HG03354 (cell line): ENCODE data around the gene STX16.

Experiments used
- ATAC-seq: cut with Tn5 transposase; IDR thresholded peaks from one replicate; pipeline ENCODE4 v1.9.1; 2021; ENCODE audit warnings: mild to moderate bottlenecking; ENCODE audit not compliant: unreplicated experiment, poor library complexity, severe bottlenecking

Gene STX16

GRCh38 chr20:58650181-58650775 lies 805 bp upstream of the STX16 start:
- ATAC-seq: peak; percentile 26

GRCh38 chr20:58651559-58651945 lies 469 bp downstream of the STX16 start:
- ATAC-seq: no peak

- peak; percentile 47 for ATAC-seq
Observed at GRCh38 chr20:58651946-58652605, 993 bp downstream of the STX16 start.

GRCh38 chr20:58652606-58653294 lies 1.7 kb downstream of the STX16 start:
- peak; percentile 16 for ATAC-seq

GRCh38 chr20:58654337-58654736 lies 3.3 kb downstream of the STX16 start:
- no peak for ATAC-seq

GRCh38 chr20:58655328-58656107 lies 4.4 kb downstream of the STX16 start:
- ATAC-seq: no peak

- ATAC-seq: no peak
Observed at GRCh38 chr20:58656831-58657230, 5.7 kb downstream of the STX16 start.

- ATAC-seq: no peak
Observed at GRCh38 chr20:58657262-58657661, 6.2 kb downstream of the STX16 start.

- ATAC-seq: no peak
Observed at GRCh38 chr20:58657986-58658385, 6.9 kb downstream of the STX16 start.

GRCh38 chr20:58658760-58659159 lies 7.7 kb downstream of the STX16 start:
- no peak for ATAC-seq

- ATAC-seq: no peak
Observed at GRCh38 chr20:58659841-58660240, 8.8 kb downstream of the STX16 start.

GRCh38 chr20:58660855-58661597 lies 9.9 kb downstream of the STX16 start:
- no peak for ATAC-seq

- no peak for ATAC-seq
Observed at GRCh38 chr20:58661598-58662473, 10.8 kb downstream of the STX16 start.

- ATAC-seq: no peak
Observed at GRCh38 chr20:58664331-58664730, 13.2 kb downstream of the STX16 start.

- ATAC-seq: no peak
Observed at GRCh38 chr20:58664883-58665282, 13.8 kb downstream of the STX16 start.

- no peak for ATAC-seq
Observed at GRCh38 chr20:58665606-58666005, 14.5 kb downstream of the STX16 start.

GRCh38 chr20:58666702-58667101 lies 15.6 kb downstream of the STX16 start:
- ATAC-seq: no peak

- ATAC-seq: no peak
Observed at GRCh38 chr20:58667975-58668374, 16.9 kb downstream of the STX16 start.

- ATAC-seq: no peak
Observed at GRCh38 chr20:58668901-58669286, 17.8 kb downstream of the STX16 start.
